Psoas muscle (tissue), 8 donors: Measurements from ENCODE around the gene SRPK2. TPM values are rescaled to one million over a fixed set of nuclear protein-coding genes. Genes with fewer than 3 reads are reported as not detected.

ENCODE experiments used
- ATAC-seq, 4 donors: fragments of 200-7000 bp; cut with Tn5 transposase; one replicate each; pipeline ENCODE4 v1.9.1; 2020; ENCODE audit warnings: moderate library complexity in 3 of 4, mild to moderate bottlenecking in 2 of 4
- DNase-seq, 2 donors: peaks; one replicate each; pipeline ENCODE4 v3.0.0-alpha.2; 2020
- H3K27ac ChIP-seq: fragments of 200-600 bp; one replicate; pipeline ENCODE4 v1.8.0; 2022
- H3K27me3 ChIP-seq, 3 donors: fragments of 200-600 bp in 1 of 3; one replicate each; pipeline versions ENCODE4 v1.6.1 to v1.8.0; 2013 to 2022; ENCODE audit warnings: low read length in 2 of 3, mild to moderate bottlenecking in 2 of 3, moderate library complexity in 1 of 3; ENCODE audit not compliant: insufficient read depth in 3 of 3
- H3K36me3 ChIP-seq, 2 donors: fragments of 200-600 bp in 1 of 2; one replicate each; pipeline versions ENCODE4 v1.6.1 to v1.8.0; 2013 to 2022; ENCODE audit warnings: low read depth in 1 of 2, mild to moderate bottlenecking in 1 of 2, moderate library complexity in 1 of 2; ENCODE audit not compliant: insufficient read depth in 1 of 2
- H3K4me1 ChIP-seq: fragments of 200-600 bp; one replicate; pipeline ENCODE4 v1.8.0; 2022
- H3K4me3 ChIP-seq: fragments of 200-600 bp; one replicate; pipeline ENCODE4 v1.8.0; 2022; ENCODE audit warnings: mild to moderate bottlenecking
- H3K9me3 ChIP-seq: fragments of 200-600 bp; one replicate; pipeline ENCODE4 v1.8.0; 2022
- WGBS, 3 donors: extraction: QIAGEN DNeasy Blood & Tissue Kit; methylation state at CpG; one replicate each; pipeline versions ENCODE4 v1.1.6 to v1.1.7; 2013; 5-methylcytosine and 5-hydroxymethylcytosine counted together
- intact Hi-C, 2 donors: fragments of 100-400 bp; cut with DNase I; formaldehyde crosslinking; loops; one replicate each; pipeline versions ENCODE4 v1.11.0 to v1.14.2; 2022
- polyA plus RNA-seq, 3 donors: library from polyadenylated mRNA; stranded (reverse); fragments of 200-250 nt; gene quantifications; one replicate each; pipeline ENCODE4 v1.2.3, GENCODE V29; 2013
- total RNA-seq, 4 donors: library from RNA; stranded (reverse); fragmentation: NEBNext Ultra II Directional in 2 of 4; extraction: Animal tissue kit (Norgen Biotek cat#: 25700) in 2 of 4; gene quantifications; one replicate each; pipeline versions ENCODE4 v1.2.1 to v1.2.4, GENCODE V29; 2021 to 2023
- TF ChIP-seq, protein P1 (sequence below): fragments of 200-600 bp; IDR thresholded peaks from one replicate; pipeline ENCODE4 v1.8.0; 2022; ENCODE audit warnings: antibody characterized with exemption
- donor health status: healthy with polysubstance abuse.
- donor health status: DM: no; HTN: no; CAD: no; lungs with moderate emphysema.
- donor health status: Bipolar disorder and iron deficiency.
- donor health status: healthy.
- donor health status: DM: yes; HTN: yes; CAD: no.
- donor health status: DM: no; HTN: no; CAD: no.
- donor health status: DM: no; HTN: no; CAD: no.
- donor health status: DM: yes; HTN: yes; CAD: no.

SRPK2 gene
- total and polyA plus RNA-seq, 7 donors, result 12.7 to 51.3 (median 33.2) TPM

DNA sequence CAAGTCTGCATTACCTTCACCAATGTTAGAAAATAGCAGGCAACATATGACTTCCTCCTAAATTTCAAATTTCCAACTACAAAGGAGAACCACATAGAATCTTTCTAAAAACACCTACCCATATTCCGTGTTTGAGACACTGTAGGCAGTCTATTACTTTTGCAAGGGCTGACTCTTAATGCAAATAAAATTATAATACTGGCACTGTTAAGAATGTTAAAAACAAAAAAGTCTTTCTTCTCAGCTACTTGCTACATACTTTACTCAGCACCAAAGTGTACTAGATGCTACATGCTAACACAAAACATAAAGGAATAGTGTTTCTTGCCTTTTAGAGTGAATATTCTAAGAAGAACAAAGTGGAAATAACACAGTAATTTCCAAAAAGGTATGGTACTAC is 65.4 kb downstream of the SRPK2 start:
- WGBS, 3 donors, result 84 to 96% (median 87%) methylated on average over 1 of the region's 1 CpG
- H3K4me3 ChIP-seq, result no peak overlapping the region
- DNase-seq (no peak), ATAC-seq (no peak)
- H3K9me3 ChIP-seq, result peaks cover 6% of the 10 kb centered on the region
- H3K27me3 ChIP-seq, result no peaks in the 10 kb centered on the region
- no peaks in the 10 kb centered on the region for H3K36me3 ChIP-seq
- peaks cover 4% of the 10 kb centered on the region for H3K4me1 ChIP-seq
- intact Hi-C loops, result no loop called here
- TF ChIP-seq, protein P1, sequence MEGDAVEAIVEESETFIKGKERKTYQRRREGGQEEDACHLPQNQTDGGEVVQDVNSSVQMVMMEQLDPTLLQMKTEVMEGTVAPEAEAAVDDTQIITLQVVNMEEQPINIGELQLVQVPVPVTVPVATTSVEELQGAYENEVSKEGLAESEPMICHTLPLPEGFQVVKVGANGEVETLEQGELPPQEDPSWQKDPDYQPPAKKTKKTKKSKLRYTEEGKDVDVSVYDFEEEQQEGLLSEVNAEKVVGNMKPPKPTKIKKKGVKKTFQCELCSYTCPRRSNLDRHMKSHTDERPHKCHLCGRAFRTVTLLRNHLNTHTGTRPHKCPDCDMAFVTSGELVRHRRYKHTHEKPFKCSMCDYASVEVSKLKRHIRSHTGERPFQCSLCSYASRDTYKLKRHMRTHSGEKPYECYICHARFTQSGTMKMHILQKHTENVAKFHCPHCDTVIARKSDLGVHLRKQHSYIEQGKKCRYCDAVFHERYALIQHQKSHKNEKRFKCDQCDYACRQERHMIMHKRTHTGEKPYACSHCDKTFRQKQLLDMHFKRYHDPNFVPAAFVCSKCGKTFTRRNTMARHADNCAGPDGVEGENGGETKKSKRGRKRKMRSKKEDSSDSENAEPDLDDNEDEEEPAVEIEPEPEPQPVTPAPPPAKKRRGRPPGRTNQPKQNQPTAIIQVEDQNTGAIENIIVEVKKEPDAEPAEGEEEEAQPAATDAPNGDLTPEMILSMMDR, result no peak
- no peak overlapping the region for H3K27ac ChIP-seq

DNA sequence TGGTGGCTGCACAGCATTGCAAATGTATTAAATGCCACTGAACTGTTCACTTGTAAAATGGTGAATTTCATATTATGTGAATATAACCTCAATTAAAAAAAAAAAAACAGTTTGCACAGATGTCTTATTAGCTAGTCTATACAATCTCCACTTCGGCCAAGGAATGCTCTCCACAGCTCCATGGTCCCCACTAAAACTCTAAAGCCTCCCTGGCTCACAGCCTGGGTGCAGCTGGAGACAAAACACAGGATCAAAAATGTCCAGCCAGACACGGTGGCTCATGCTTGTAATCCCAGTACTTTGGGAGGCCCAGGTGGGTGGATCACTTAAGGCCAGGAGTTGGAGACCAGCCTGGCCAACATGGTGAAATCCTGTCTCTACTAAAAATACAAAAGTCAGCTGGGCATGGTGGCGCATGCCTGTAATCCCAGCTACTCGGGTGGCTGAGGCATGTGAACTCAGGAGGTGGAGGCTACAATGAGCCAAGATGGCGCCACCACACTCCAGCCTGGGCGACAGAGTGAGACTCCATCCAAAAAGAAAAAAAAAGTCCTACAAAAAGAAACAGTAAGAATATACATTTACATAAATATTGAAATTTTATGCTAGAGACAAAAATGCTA is 66.0 kb downstream of the SRPK2 start:
- H3K9me3 ChIP-seq, result peaks cover 6% of the 10 kb centered on the region
- no peak overlapping the region for H3K27ac ChIP-seq
- H3K27me3 ChIP-seq, result no peaks in the 10 kb centered on the region
- TF ChIP-seq, protein P1, result no peak
- DNase-seq, result peak in 1 of 2 donors; percentile 18
- no peaks in the 10 kb centered on the region for H3K36me3 ChIP-seq
- intact Hi-C loops, result no loop called here
- WGBS, 3 donors, result 35 to 50% (median 43%) methylated on average over 6 of the region's 6 CpGs
- H3K4me3 ChIP-seq, result no peak overlapping the region
- peak; percentile 28 to 68 (median 56) for ATAC-seq
- peaks cover 4% of the 10 kb centered on the region for H3K4me1 ChIP-seq

DNA sequence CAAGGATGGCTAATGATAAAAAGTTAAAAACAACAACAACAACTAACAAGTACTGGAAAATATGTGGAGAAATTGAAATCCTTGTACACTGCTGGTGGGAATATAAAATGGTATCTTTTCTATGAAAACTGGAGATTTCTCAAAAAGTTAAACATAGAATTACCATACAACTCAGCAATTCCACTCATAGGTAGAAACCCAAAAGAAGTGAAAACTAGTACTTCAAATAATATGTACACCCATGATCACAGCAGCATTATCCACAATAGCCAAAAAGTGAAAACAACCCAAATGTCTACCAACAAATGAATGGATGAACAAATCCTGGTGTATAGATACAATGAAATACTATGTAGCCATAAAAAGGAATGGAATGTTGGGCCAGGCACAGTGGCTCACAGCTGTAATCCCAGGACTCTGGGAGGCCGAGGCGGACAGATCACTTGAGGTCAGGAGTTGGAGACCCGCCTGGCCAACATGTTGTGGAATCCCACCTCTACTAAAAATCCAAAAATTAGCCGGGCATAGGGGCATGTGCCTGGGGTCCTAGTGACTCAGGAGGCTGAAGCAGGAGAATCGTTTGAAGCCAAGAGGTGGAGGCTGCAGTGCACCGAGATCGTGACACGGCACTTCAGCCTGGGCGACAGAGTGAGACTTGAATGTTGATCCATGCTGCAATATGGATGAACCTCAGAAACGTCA is 66.8 kb downstream of the SRPK2 start:
- Histone ChIP-seq H3K27ac (no peak overlapping the region), H3K9me3 (peaks cover 6% of the 10 kb centered on the region), H3K4me3 (no peak overlapping the region), H3K36me3 (no peaks in the 10 kb centered on the region), H3K27me3 (no peaks in the 10 kb centered on the region), H3K4me1 (peaks cover 4% of the 10 kb centered on the region)
- TF ChIP-seq, protein P1, result no peak
- intact Hi-C loops, result no loop called here
- DNase-seq (no peak), ATAC-seq (no peak)
- 87 to 92% (median 92%) methylated on average over 10 of the region's 10 CpGs for WGBS, 3 donors

DNA sequence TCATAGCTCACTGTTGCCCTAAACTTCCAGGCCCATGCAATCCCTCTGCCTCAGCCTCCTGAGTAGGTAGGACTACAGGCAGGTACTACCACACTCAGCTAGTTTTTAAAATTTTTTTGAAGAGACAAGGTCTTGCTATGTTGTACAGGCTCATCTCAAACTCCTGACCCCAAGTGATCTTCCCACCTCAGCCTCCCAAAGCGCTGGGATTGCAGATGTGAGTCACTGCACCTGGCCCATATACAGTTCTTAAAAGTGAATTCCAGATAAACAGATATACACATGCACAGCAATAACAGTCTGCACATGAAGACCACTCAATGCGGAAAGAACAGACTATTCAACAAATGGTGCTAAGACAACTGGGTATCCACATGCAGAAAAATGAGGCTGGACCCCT is 67.8 kb downstream of the SRPK2 start:
- no peaks in the 10 kb centered on the region for H3K27me3 ChIP-seq
- H3K27ac ChIP-seq, result no peak overlapping the region
- peaks cover 12% of the 10 kb centered on the region for H3K4me1 ChIP-seq
- no peaks in the 10 kb centered on the region for H3K36me3 ChIP-seq
- TF ChIP-seq, protein P1, result no peak
- ATAC-seq (no peak), DNase-seq (no peak)
- no peak overlapping the region for H3K4me3 ChIP-seq
- WGBS, 3 donors, result 98% methylated on average over 2 of the region's 2 CpGs
- intact Hi-C loops, result no loop called here
- peaks cover 6% of the 10 kb centered on the region for H3K9me3 ChIP-seq
